ENCODE data around the gene INSYN2B.

- no peak for TF ChIP-seq CTCF (IDR thresholded peaks at IDR 0.05; ENCODE audit: insufficient read depth, low read length, poor library complexity, severe bottlenecking)
- TF ChIP-seq EZH2phosphoT487 (conservative IDR thresholded peaks at IDR 0.05; ENCODE audit: low read length), result no peak
Observed at GRCh38 chr5:169860585-169860984, 119.7 kb downstream of the INSYN2B start.
